OCI-LY1 (cell line): ENCODE data around the gene TSPAN5.

Experiments
- EZH2 ChIP-seq: fragments of 200-600 bp; sonication (generic), shearing (Covaris generic); IDR thresholded peaks from 2 replicates; pipeline ENCODE4 v1.8.0; 2017; ENCODE audit warnings: borderline replicate concordance, mixed run types, mild to moderate bottlenecking, antibody characterized with exemption, low read length, moderate library complexity, mixed read lengths
- TF ChIP-seq, protein P1 (sequence below): fragments of 200-600 bp; sonication (generic), shearing (Covaris generic); IDR thresholded peaks from 2 replicates; pipeline ENCODE4 v1.5.1; 2017; ENCODE audit warnings: mild to moderate bottlenecking, antibody characterized with exemption, low read length, moderate library complexity, mixed read lengths

DNA sequence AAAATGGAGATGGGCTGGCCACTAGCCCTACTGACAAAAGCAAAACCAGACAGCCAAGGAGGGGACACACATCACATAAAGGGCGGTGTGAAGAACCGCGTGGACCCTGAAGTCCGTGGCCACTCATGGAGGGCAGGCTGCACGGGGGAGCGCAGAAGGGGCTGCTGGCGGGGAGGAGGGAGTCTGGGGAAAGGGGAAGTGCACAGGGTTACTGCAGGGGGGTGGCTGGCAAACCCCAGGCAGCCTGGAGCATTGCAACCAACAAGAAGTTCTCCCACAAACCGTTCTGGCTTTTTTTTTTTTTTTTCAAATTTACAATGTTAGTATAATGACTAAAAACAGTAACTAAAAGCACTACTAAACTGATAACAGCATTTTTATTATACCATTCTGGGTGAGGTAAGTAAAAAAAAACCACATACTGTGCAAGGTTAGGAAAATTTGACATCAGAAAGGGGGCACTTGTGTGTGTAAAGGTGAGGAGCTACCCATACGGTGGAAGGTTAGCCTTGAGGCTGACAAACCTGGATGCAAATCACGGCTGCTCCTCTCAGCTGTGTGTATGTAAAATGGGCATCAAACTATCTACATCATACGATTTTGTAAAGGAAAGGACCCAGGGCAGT, 87.1 kb downstream of the TSPAN5 start:
- TF ChIP-seq, protein P1, sequence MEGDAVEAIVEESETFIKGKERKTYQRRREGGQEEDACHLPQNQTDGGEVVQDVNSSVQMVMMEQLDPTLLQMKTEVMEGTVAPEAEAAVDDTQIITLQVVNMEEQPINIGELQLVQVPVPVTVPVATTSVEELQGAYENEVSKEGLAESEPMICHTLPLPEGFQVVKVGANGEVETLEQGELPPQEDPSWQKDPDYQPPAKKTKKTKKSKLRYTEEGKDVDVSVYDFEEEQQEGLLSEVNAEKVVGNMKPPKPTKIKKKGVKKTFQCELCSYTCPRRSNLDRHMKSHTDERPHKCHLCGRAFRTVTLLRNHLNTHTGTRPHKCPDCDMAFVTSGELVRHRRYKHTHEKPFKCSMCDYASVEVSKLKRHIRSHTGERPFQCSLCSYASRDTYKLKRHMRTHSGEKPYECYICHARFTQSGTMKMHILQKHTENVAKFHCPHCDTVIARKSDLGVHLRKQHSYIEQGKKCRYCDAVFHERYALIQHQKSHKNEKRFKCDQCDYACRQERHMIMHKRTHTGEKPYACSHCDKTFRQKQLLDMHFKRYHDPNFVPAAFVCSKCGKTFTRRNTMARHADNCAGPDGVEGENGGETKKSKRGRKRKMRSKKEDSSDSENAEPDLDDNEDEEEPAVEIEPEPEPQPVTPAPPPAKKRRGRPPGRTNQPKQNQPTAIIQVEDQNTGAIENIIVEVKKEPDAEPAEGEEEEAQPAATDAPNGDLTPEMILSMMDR = no peak
- no peak for TF ChIP-seq EZH2
